ENCODE results near the gene RCSD1.

DNA sequence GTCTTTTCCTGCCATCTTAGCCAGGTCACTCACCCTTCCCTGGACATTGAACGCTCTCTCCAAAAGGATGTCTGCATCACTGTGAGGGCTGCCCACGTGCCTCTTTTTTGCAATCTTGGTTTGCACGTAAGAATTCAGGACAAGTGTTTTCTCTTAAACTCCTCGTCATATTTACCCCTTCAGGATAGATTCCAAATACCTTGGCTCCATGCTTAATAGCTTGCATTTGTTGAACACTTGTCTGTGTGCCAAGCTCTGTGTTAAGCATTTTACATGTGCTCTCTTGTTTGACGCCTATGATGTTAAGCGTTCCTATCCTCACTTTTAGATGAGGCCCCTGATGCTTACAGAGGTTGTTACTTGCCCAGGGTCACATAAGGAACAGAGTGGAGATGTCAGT, 29.8 kb downstream of the RCSD1 start:
- TF ChIP-seq CTCF (IDR thresholded peaks at IDR 0.05; ENCODE audit: low read depth, low read length): no peak
- TF ChIP-seq EZH2phosphoT487 (IDR thresholded peaks at IDR 0.05; ENCODE audit: low read depth): no peak
